GM23248 (cell line): Measurements from ENCODE around the gene CBLN2.

Source experiments
- EZH2 ChIP-seq: fragments of 200-600 bp; sonication (generic); IDR thresholded peaks from 2 replicates; pipeline ENCODE4 v1.6.1; 2018; ENCODE audit warnings: antibody characterized with exemption, mild to moderate bottlenecking; ENCODE audit not compliant: insufficient read depth, poor library complexity, severe bottlenecking
- EZH2phosphoT487 ChIP-seq: fragments of 200-600 bp; sonication (generic); IDR thresholded peaks from 2 replicates; pipeline ENCODE4 v1.6.1; 2018; ENCODE audit warnings: antibody characterized with exemption, moderate library complexity, mild to moderate bottlenecking, low read depth; ENCODE audit not compliant: insufficient read depth

- no peak for TF ChIP-seq EZH2
- TF ChIP-seq EZH2phosphoT487 = no peak
These were observed 11.8 kb upstream of the CBLN2 start for GRCh38 chr18:72555968-72556367.
